Measurements from ENCODE around the gene P2RY12. TPM values are rescaled to one million over a fixed set of nuclear protein-coding genes. Genes with fewer than 3 reads are reported as not detected.

Gene P2RY12
- total and polyA plus RNA-seq, 2 of the 8 experiments (the other 6 are each of a cell fraction or from before 2014, with no cell fraction given): not detected

DNA sequence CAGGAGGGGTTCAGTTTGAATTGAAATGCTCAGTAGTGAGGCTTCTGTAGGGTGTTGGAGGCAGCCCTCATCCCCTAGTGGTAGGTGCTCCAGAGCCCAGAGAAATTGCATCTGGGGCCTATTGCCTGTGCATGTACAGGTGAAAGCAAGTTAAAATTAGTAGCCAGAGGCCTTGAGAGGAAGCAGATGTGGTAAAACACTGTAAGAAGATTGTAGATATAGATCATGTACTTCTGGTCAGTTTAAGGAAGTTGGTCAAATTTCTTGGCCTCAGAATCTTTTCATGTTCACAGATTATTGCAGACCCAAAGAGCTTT lies 41.7 kb upstream of the P2RY12 start:
- H3K79me1 ChIP-seq (ENCODE audit: low read depth, low read length): no peaks in the 10 kb centered on the region; the same call in 1 of the 2 replicates
- no peak overlapping the region for H2BK12ac ChIP-seq (ENCODE audit: low read depth, low read length)
- no peak overlapping the region for H2BK120ac ChIP-seq (replicated peaks; ENCODE audit: low read depth, low read length)
- H3K4ac ChIP-seq (replicated peaks; ENCODE audit: insufficient read length, low read depth, low read length): no peak overlapping the region
- no peaks in the 10 kb centered on the region for H3K23me2 ChIP-seq (ENCODE audit: low read depth, low read length)
- no peak overlapping the region for H3K9ac ChIP-seq (replicated peaks in 1 of 4; ENCODE audit: extremely low read depth in 1 of 4, low read depth in 3 of 4, low read length in 3 of 4)
- no peaks in the 10 kb centered on the region for H4K20me1 ChIP-seq (replicated peaks in 1 of 2; ENCODE audit: control insufficient read depth in 1 of 2, insufficient read depth in 2 of 2, low read length in 2 of 2)
- no peak overlapping the region for H3K14ac ChIP-seq (ENCODE audit: insufficient read length)
- CTCF ChIA-PET (ENCODE audit: partially characterized antibody): interaction anchor here (0.7 to 8.4 kb wide), 19 partner anchors 9 to 412 kb away, joined by 3 to 48 read pairs (median 3); no protein-coding TSS in a partner anchor
- H3K36me3 ChIP-seq (ENCODE audit: control insufficient read depth in 2 of 4, insufficient read depth in 4 of 4, low read length in 3 of 4): peaks cover 0 to 4% (median 2%) of the 10 kb centered on the region in 4 experiments; a peak in 3 of 8 replicates
- H4K91ac ChIP-seq (replicated peaks; ENCODE audit: insufficient read length, low read length): no peak overlapping the region
- H3K4me3 ChIP-seq (ENCODE audit: extremely low read depth in 1 of 4, insufficient read depth in 2 of 4, low read depth in 3 of 4, low read length in 4 of 4): no peak overlapping the region
- H2BK5ac ChIP-seq (ENCODE audit: low read depth, low read length): no peak overlapping the region
- H3K4me2 ChIP-seq (ENCODE audit: insufficient read depth in 1 of 2, low read depth in 2 of 2, low read length in 2 of 2): no peak overlapping the region; a peak in 1 of 4 replicates
- H2AFZ ChIP-seq (ENCODE audit: low read length): no peak overlapping the region
- H3K9me3 ChIP-seq (ENCODE audit: insufficient read depth in 2 of 2, low read depth in 1 of 2, low read length in 1 of 2): no peaks in the 10 kb centered on the region
- H3K4me1 ChIP-seq (replicated peaks in 1 of 4; ENCODE audit: control insufficient read depth in 3 of 4, insufficient read depth in 4 of 4, low read length in 3 of 4): peaks cover 0 to 11% (median 8%) of the 10 kb centered on the region in 4 experiments; a peak in 4 of 7 replicates
- DNase-seq (ENCODE audit: low read depth in 1 of 2, low spot score in 2 of 2) (no peak), FAIRE-seq (no peak)
- H3K56ac ChIP-seq (replicated peaks; ENCODE audit: insufficient read length, low read depth, low read length): no peak overlapping the region
- H2BK15ac ChIP-seq (ENCODE audit: low read length): no peak overlapping the region
- H3K27me3 ChIP-seq (replicated peaks in 1 of 4; ENCODE audit: control insufficient read depth in 3 of 4, extremely low read depth in 1 of 4, insufficient read depth in 3 of 4, low read length in 3 of 4): no peaks in the 10 kb centered on the region
- H2BK20ac ChIP-seq (ENCODE audit: low read length): no peak overlapping the region
- TF ChIP-seq, protein P1, sequence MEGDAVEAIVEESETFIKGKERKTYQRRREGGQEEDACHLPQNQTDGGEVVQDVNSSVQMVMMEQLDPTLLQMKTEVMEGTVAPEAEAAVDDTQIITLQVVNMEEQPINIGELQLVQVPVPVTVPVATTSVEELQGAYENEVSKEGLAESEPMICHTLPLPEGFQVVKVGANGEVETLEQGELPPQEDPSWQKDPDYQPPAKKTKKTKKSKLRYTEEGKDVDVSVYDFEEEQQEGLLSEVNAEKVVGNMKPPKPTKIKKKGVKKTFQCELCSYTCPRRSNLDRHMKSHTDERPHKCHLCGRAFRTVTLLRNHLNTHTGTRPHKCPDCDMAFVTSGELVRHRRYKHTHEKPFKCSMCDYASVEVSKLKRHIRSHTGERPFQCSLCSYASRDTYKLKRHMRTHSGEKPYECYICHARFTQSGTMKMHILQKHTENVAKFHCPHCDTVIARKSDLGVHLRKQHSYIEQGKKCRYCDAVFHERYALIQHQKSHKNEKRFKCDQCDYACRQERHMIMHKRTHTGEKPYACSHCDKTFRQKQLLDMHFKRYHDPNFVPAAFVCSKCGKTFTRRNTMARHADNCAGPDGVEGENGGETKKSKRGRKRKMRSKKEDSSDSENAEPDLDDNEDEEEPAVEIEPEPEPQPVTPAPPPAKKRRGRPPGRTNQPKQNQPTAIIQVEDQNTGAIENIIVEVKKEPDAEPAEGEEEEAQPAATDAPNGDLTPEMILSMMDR (IDR thresholded peaks at IDR 0.05; ENCODE audit: control extremely low read depth in 1 of 3, insufficient read depth in 1 of 3, low read depth in 1 of 3, low read length in 3 of 3): peak in 2 of 3 experiments; percentile 20 to 48; a peak in 2 of 4 replicates
- no peak for TF ChIP-seq YY1 (IDR thresholded peaks at IDR 0.05; ENCODE audit: low read depth, low read length)
- H3K79me2 ChIP-seq (ENCODE audit: control insufficient read depth in 1 of 2, insufficient read depth in 2 of 2, low read length in 2 of 2): no peaks in the 10 kb centered on the region
- H4K5ac ChIP-seq (ENCODE audit: insufficient read length, low read depth, low read length): no peak overlapping the region
- H2AK5ac ChIP-seq (ENCODE audit: low read depth, low read length): no peak overlapping the region
- POLR2A ChIA-PET (ENCODE audit: partially characterized antibody): no interaction called here
- H4K8ac ChIP-seq (ENCODE audit: extremely low read depth, insufficient read depth, low read length): no peak overlapping the region
- H3K18ac ChIP-seq (ENCODE audit: extremely low read depth, low read length): no peak overlapping the region
- no peak overlapping the region for H3K27ac ChIP-seq (ENCODE audit: low read depth, low read length)
- H3K23ac ChIP-seq (ENCODE audit: insufficient read length): no peak overlapping the region

Measured in H1 (cell line).